ENCODE data around the gene CRB1. TPM values are rescaled to one million over a fixed set of nuclear protein-coding genes. Genes with fewer than 3 reads are reported as not detected.

CRB1 gene
- total and polyA plus RNA-seq, 2 of the 8 experiments (the other 6 are each of a cell fraction or from before 2014, with no cell fraction given), result 0.03 TPM; not detected in 1

- FAIRE-seq (no peak), DNase-seq (ENCODE audit: low read depth in 1 of 2, low spot score in 2 of 2) (no peak)
- H2AK5ac ChIP-seq (ENCODE audit: low read depth, low read length), result no peak overlapping the region
- H3K18ac ChIP-seq (ENCODE audit: extremely low read depth, low read length), result no peak overlapping the region
- no peak overlapping the region for H3K14ac ChIP-seq (ENCODE audit: insufficient read length)
- no peak overlapping the region for H2AFZ ChIP-seq (ENCODE audit: low read length)
- ChIA-PET CTCF (ENCODE audit: partially characterized antibody) (interaction anchor here (0.9 to 1.2 kb wide), 2 partner anchors 175 to 1264 kb away, joined by 4 read pairs; no protein-coding TSS in a partner anchor), POLR2A (ENCODE audit: partially characterized antibody) (no interaction called here)
- no peak overlapping the region for H3K9ac ChIP-seq (replicated peaks in 1 of 4; ENCODE audit: extremely low read depth in 1 of 4, low read depth in 3 of 4, low read length in 3 of 4)
- H2BK5ac ChIP-seq (ENCODE audit: low read depth, low read length), result no peak overlapping the region
- no peak overlapping the region for H2BK15ac ChIP-seq (ENCODE audit: low read length)
- H4K8ac ChIP-seq (ENCODE audit: extremely low read depth, insufficient read depth, low read length), result no peak overlapping the region
- 90% methylated on average over 4 of the region's 4 CpGs; no CpG with 5 or more reads in 1 of the 2 experiments for WGBS, 2 experiments (ENCODE audit: extremely low coverage in 1 of 2, insufficient coverage in 1 of 2, insufficient read length in 1 of 2, insufficient replicate concordance in 2 of 2, low coverage in 1 of 2, low lambda C conversion rate in 2 of 2, missing lambda C conversion rate in 1 of 2)
- no peak overlapping the region for H3K23ac ChIP-seq (ENCODE audit: insufficient read length)
- no peak overlapping the region for H3K4me2 ChIP-seq (ENCODE audit: insufficient read depth in 1 of 2, low read depth in 2 of 2, low read length in 2 of 2)
- H2BK120ac ChIP-seq (replicated peaks; ENCODE audit: low read depth, low read length), result no peak overlapping the region
- no peak overlapping the region for H2BK12ac ChIP-seq (ENCODE audit: low read depth, low read length)
- H2BK20ac ChIP-seq (ENCODE audit: low read length), result no peak overlapping the region
- no peak overlapping the region for H4K91ac ChIP-seq (replicated peaks; ENCODE audit: insufficient read length, low read length)
- H3K27ac ChIP-seq (ENCODE audit: low read depth, low read length), result no peak overlapping the region
- TF ChIP-seq TBP (IDR thresholded peaks at IDR 0.05; ENCODE audit: low read depth, low read length), result no peak
- TF ChIP-seq RNF2 (IDR thresholded peaks at IDR 0.05; ENCODE audit: borderline replicate concordance, low read depth, low read length, missing control alignments, poor library complexity, severe bottlenecking), result no peak
- no peak for TF ChIP-seq JUND (IDR thresholded peaks at IDR 0.05; ENCODE audit: low read length)
- TF ChIP-seq EZH2 (IDR thresholded peaks at IDR 0.05; ENCODE audit: low read depth, low read length, severe bottlenecking), result no peak
- no peak for TF ChIP-seq SP4 (IDR thresholded peaks at IDR 0.05; ENCODE audit: low read length)
- no peak for TF ChIP-seq POU5F1 (IDR thresholded peaks at IDR 0.05; ENCODE audit: low read depth, low read length)
- no peak for TF ChIP-seq EP300 (IDR thresholded peaks at IDR 0.05; ENCODE audit: borderline replicate concordance in 1 of 2, low read depth in 2 of 2, low read length in 2 of 2)
- H3K79me1 ChIP-seq (ENCODE audit: low read depth, low read length), result no peaks in the 10 kb centered on the region
- no peak overlapping the region for H3K4me3 ChIP-seq (ENCODE audit: extremely low read depth in 1 of 4, insufficient read depth in 2 of 4, low read depth in 3 of 4, low read length in 4 of 4)
- no peaks in the 10 kb centered on the region for H3K79me2 ChIP-seq (ENCODE audit: control insufficient read depth in 1 of 2, insufficient read depth in 2 of 2, low read length in 2 of 2)
- H4K20me1 ChIP-seq (replicated peaks in 1 of 2; ENCODE audit: control insufficient read depth in 1 of 2, insufficient read depth in 2 of 2, low read length in 2 of 2), result no peaks in the 10 kb centered on the region
- H4K5ac ChIP-seq (ENCODE audit: insufficient read length, low read depth, low read length), result no peak overlapping the region
- no peaks in the 10 kb centered on the region for H3K36me3 ChIP-seq (ENCODE audit: control insufficient read depth in 2 of 4, insufficient read depth in 4 of 4, low read length in 3 of 4)
- no peaks in the 10 kb centered on the region for H3K27me3 ChIP-seq (replicated peaks in 1 of 4; ENCODE audit: control insufficient read depth in 3 of 4, extremely low read depth in 1 of 4, insufficient read depth in 3 of 4, low read length in 3 of 4)
- no peak overlapping the region for H3K56ac ChIP-seq (replicated peaks; ENCODE audit: insufficient read length, low read depth, low read length)
- no peak overlapping the region for H3K4ac ChIP-seq (replicated peaks; ENCODE audit: insufficient read length, low read depth, low read length)
- no peaks in the 10 kb centered on the region for H3K23me2 ChIP-seq (ENCODE audit: low read depth, low read length)
- no peaks in the 10 kb centered on the region for H3K4me1 ChIP-seq (replicated peaks in 1 of 4; ENCODE audit: control insufficient read depth in 3 of 4, insufficient read depth in 4 of 4, low read length in 3 of 4)
- H3K9me3 ChIP-seq (ENCODE audit: insufficient read depth in 2 of 2, low read depth in 1 of 2, low read length in 1 of 2), result no peaks in the 10 kb centered on the region
Observed at GRCh38 chr1:197343663-197344273, 75.7 kb downstream of the CRB1 start.
